ENCODE data around the gene COL6A5.
"Not testable (repeated sequence)": the region's sequence is repeated elsewhere in the genome, so short reads cannot be mapped to it uniquely, and the experiment has no call there.

COL6A5 gene

GRCh38 chr3:130386604-130387263 is 41.3 kb downstream of the COL6A5 start:
- no peak for DNase-seq

- DNase-seq, result no peak
Observed at GRCh38 chr3:130389743-130390478, 44.4 kb downstream of the COL6A5 start.

GRCh38 chr3:130392266-130392665 is 46.8 kb downstream of the COL6A5 start:
- DNase-seq, result no peak

DNA sequence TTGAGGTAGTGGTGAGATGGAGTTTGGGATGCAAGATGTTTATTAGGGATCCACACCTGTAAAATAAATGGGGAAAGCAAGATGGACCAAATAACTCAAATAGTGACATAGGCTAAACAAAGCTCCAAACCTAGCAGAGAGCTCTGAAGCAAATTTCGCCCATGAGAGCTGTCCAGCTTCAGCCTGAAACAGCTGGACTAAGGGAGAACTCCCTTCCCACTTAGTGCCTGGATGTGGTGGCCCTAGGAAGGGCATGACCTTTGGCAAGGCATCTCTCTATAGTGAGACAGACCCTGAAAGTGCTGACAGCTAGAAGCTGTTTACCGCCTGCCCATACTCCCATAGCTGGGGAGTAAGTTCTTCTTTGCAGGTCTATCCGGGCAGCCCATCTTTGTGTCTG is 48.1 kb downstream of the COL6A5 start:
- no peak for DNase-seq

GRCh38 chr3:130395331-130395730 is 49.9 kb downstream of the COL6A5 start:
- no peak for DNase-seq

DNA sequence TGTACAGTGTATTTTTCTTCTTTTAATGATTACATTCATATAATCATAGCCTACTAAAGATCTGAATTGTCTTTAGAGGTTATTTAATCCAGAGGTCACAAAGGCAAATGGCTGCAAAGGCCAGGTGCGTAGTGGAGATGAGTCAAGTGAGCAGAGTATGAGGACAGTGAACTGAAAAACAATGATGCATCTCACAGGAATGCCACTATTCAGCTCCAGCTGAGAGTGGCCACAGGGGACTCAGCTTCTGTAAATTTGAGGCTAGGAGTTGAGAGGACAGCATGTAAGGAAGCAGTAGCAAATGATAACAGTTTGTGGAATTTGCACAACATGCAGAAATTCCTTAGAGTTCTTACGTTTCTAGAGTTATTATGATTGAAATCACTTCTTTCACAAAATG is 50.4 kb downstream of the COL6A5 start:
- DNase-seq, result no peak

- DNase-seq, result no peak
Observed at GRCh38 chr3:130404401-130404800, 58.9 kb downstream of the COL6A5 start.

DNA sequence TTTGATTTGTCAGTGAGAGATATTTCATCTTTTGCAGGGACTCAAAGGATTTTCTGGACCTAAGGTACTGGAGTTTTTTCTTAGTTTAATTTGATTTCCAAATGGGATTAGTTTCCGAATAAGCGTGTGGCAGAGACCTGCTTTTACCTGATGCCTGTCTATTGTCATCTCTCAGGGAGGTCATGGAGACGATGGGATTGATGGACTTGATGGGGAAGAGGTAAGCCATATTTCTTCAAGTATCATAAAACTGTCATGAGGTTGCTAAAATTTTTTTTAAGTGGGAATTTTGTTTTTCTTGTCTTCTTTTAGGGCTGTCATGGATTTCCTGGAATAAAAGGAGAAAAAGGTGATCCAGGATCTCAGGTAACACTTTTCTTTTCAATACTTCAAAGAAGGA is 60.5 kb downstream of the COL6A5 start:
- no peak for DNase-seq

GRCh38 chr3:130408253-130408652 is 62.8 kb downstream of the COL6A5 start:
- not testable (repeated sequence) for DNase-seq

DNA sequence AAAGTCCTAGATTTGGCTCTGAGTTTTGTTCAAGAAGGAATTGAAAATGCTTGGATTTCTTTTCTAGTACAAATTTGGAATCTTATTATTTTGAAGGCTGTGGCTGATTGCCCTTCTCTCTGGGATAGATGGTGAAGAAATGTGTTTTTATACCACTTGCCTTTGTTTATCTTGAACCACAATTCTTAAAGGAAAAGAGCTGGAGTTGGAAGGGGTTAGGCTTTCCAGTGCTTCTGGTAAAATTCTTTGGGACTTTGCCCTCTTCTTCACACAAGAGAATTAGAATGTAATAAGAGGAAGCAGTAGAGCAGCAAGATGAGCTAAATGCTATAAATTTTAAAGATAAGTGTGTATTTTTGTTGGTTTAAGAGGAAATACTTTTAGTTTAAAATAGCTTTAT is 65.8 kb downstream of the COL6A5 start:
- no peak for DNase-seq

DNA sequence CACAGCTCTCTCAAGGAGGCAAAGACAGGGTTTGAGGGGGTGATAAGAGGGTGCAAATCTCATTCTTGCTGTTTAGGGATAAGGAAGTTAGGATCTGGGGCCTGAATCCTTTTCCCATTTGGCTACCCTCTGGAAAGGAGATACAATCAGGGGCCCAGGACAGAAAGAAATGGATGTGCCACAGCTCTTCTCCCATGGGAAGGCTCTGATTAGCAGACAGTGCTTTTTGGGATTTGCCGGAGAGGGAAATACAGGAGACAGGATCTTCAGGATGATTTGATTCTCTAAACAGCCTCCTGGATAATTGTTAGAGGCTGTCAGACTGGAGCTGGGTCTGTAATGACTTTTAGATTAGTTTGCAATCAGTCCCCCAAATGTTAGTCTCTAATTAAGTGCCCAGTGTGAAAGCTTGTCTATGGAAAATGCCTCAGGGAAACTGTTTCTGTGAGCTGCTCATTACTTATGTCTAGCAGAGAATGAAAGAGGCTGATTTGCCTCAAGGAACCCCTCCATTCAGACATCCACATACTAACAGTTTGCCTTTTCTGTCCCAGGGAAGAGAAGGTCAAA is 67.6 kb downstream of the COL6A5 start:
- no peak for DNase-seq

DNA sequence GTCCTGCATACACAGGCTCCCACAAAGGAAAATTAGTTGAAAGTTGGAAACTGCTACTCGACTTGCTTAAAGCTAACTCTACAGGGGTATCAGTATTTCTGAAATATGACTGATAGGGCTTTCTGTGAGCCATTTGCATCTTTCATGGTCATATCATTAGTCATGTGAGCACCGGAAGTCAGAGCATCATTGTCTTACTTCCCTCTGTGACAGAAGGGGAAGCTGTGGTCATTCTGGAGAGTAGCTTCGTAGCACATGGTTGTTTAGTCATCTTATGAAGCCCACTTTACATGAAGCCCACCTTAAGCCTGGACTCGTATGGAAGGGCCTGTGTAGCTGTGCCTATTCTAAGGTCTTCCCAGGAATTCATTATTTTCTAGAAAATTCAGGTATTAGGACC is 69.0 kb downstream of the COL6A5 start:
- no peak for DNase-seq

DNA sequence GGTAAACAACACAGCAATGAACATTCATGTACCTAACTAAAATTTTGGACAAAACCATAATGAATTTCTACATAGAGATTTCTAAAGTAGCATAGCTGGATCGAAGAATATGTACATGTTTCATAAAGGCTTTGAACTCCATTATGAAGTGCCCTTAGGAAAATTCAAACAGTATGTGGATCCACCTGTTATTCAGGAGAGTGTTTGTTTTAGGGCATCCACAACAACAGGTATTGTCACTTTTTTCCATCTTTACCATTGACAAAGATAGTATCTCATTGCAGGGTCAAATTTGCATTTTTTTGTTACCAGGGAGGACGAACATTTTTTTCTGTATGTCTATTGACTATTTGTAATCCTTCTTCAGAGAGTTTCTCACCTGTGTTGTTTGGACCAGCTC is 75.0 kb downstream of the COL6A5 start:
- DNase-seq, result no peak

DNA sequence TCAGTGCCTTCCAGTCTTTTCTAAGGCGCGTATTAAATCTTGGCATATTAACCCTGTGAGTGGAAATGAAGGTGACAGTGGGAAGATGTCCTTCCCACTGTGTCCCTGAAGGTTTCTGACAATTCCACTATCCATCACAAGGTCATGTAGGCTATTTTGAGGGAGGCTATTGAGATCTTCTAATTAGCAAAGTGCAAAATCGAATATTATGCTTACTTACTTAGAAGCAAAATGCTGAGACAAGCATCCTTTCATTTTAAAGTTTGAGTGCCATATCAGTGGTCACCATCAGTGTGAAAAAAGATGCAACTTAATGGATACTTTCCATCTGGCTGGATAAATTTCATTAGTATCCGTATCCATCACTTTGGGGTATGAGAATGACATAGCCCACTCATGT is 77.6 kb downstream of the COL6A5 start:
- DNase-seq, result no peak

DNA sequence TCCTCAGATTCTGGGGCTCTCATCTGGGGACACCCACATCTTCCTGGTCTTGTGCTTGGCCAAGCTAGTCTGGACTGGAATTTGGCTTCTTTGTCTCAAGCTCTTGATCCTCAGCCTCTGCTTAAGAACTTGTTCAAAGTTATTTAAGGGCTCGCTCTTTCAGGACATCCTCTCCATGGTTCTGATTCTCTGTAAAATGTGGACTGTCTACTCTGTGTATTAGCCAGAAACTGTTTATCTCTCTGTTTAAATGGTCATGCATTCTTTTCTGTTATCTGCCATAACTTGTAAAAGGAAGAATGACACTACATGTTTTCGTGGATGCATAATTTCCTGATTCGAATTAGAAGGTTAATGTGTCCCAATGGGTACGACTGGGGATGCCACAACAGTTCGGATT is 79.4 kb downstream of the COL6A5 start:
- DNase-seq, result no peak

DNA sequence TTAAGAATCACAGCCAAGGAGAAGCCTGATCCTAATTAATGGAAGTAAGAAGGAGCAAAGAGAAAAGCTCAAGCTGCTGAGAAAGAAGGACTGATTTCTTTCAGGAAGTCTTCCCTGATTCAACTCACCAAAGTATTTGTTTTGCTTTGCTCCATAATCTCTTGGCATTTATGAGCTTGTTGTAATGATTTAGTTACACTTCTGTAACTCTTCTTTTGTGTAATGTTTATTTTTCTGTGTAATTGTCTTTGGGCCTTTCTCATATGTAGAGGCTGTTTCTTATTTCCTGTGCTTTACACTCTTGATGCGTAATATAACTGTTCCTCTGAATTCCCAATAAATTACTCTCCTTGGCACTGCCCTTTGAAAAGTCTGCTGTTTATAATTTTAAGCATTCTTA is 80.0 kb downstream of the COL6A5 start:
- DNase-seq, result no peak

GRCh38 chr3:130426206-130426605 is 80.7 kb downstream of the COL6A5 start:
- no peak for DNase-seq

- no peak for DNase-seq
Observed at GRCh38 chr3:130428871-130429712, 83.6 kb downstream of the COL6A5 start.

- DNase-seq, result no peak
Observed at GRCh38 chr3:130429713-130430023, 84.2 kb downstream of the COL6A5 start.

GRCh38 chr3:130430266-130430665 is 84.8 kb downstream of the COL6A5 start:
- DNase-seq, result no peak

- DNase-seq, result not testable (repeated sequence)
Observed at GRCh38 chr3:130432086-130432485, 86.6 kb downstream of the COL6A5 start.

GRCh38 chr3:130433306-130433705 is 87.8 kb downstream of the COL6A5 start:
- no peak for DNase-seq

GRCh38 chr3:130442284-130442683 is 96.8 kb downstream of the COL6A5 start:
- DNase-seq, result no peak

- not testable (repeated sequence) for DNase-seq
Observed at GRCh38 chr3:130446840-130447239, 101.4 kb downstream of the COL6A5 start.

All from GF-D8 (cell line).